Fibroblast of mammary gland (primary cell): ENCODE data around the gene ADIPOR2.
"Not testable (repeated sequence)": the region's sequence is repeated elsewhere in the genome, so short reads cannot be mapped to it uniquely, and the experiment has no call there.

Experiments used
- DNase-seq: peaks from one replicate; pipeline ENCODE4 v3.0.0-alpha.2; 2010; ENCODE audit warnings: low read depth
- H3K4me3 ChIP-seq: 2 replicates; pipeline ENCODE4 v1.5.1; 2011; ENCODE audit warnings: low read depth, mild to moderate bottlenecking, low read length, moderate library complexity; ENCODE audit not compliant: control insufficient read depth
- CTCF ChIP-seq: conservative IDR thresholded peaks from 2 replicates; pipeline ENCODE4 v1.5.1; 2011; ENCODE audit warnings: low read depth, low read length, inconsistent platforms; ENCODE audit not compliant: control insufficient read depth, insufficient read depth

Gene ADIPOR2

GRCh38 chr12:1681493-1681807, 9.4 kb upstream of the ADIPOR2 start:
- TF ChIP-seq CTCF, result no peak

GRCh38 chr12:1688086-1688710, 2.7 kb upstream of the ADIPOR2 start:
- no peak for TF ChIP-seq CTCF
- H3K4me3 ChIP-seq, result no peak overlapping the region
- DNase-seq, result peak; percentile 34

More at GRCh38 chr12:1681493-1681807, 9.4 kb upstream of the ADIPOR2 start:
- H3K4me3 ChIP-seq, result no peak overlapping the region
- no peak for DNase-seq

- H3K4me3 ChIP-seq, result peak overlapping the region; percentile 87
- DNase-seq, result no peak
- no peak for TF ChIP-seq CTCF
Measured at GRCh38 chr12:1691123-1692007, 495 bp downstream of the ADIPOR2 start.

- TF ChIP-seq CTCF, result no peak
- DNase-seq, result no peak
- H3K4me3 ChIP-seq, result peak overlapping the region; percentile 87
Measured at GRCh38 chr12:1692226-1692625, 1.4 kb downstream of the ADIPOR2 start.

GRCh38 chr12:1692895-1693610, 2.2 kb downstream of the ADIPOR2 start:
- DNase-seq, result no peak
- no peak overlapping the region for H3K4me3 ChIP-seq
- no peak for TF ChIP-seq CTCF

- H3K4me3 ChIP-seq, DNase-seq: not testable (repeated sequence)
Measured at GRCh38 chr12:1695097-1695496, 4.2 kb downstream of the ADIPOR2 start.
